Ishikawa (cell line): Measurements from ENCODE around the gene SDC4.

Experiments used
- CEBPB ChIP-seq: IDR thresholded peaks from 2 replicates; pipeline ENCODE4 v1.6.1; 2012
- CREB1 ChIP-seq: IDR thresholded peaks from 2 replicates; pipeline ENCODE4 v1.6.1; 2012; ENCODE audit warnings: low read depth
- EGR1 ChIP-seq: IDR thresholded peaks from 2 replicates; pipeline ENCODE4 v1.6.1; 2012
- EP300 ChIP-seq: IDR thresholded peaks from 2 replicates; pipeline ENCODE4 v1.6.1; 2012; ENCODE audit warnings: borderline replicate concordance
- FOXM1 ChIP-seq: IDR thresholded peaks from 2 replicates; pipeline ENCODE4 v1.6.1; 2012; ENCODE audit warnings: low read depth, borderline replicate concordance
- MAX ChIP-seq: IDR thresholded peaks from 2 replicates; pipeline ENCODE4 v1.6.1; 2012
- NFIC ChIP-seq: IDR thresholded peaks from 2 replicates; pipeline ENCODE4 v1.6.1; 2012
- RAD21 ChIP-seq: IDR thresholded peaks from 2 replicates; pipeline ENCODE4 v1.6.1; 2012; ENCODE audit warnings: low read depth
- TAF1 ChIP-seq: IDR thresholded peaks from 2 replicates; pipeline ENCODE4 v1.6.1; 2012; ENCODE audit warnings: low read depth, mild to moderate bottlenecking
- TCF12 ChIP-seq: IDR thresholded peaks from 2 replicates; pipeline ENCODE4 v1.6.1; 2012; ENCODE audit warnings: low read depth
- TEAD4 ChIP-seq: IDR thresholded peaks from 2 replicates; pipeline ENCODE4 v1.6.1; 2012
- USF1 ChIP-seq: IDR thresholded peaks from 2 replicates; pipeline ENCODE4 v1.6.1; 2012
- YY1 ChIP-seq: IDR thresholded peaks from 2 replicates; pipeline ENCODE4 v1.6.1; 2012; ENCODE audit warnings: low read depth
- ZBTB7A ChIP-seq: IDR thresholded peaks from 2 replicates; pipeline ENCODE4 v1.6.1; 2012; ENCODE audit warnings: low read depth
- TF ChIP-seq, protein P1 (sequence below): IDR thresholded peaks from 2 replicates; pipeline ENCODE4 v1.6.1; 2012; ENCODE audit warnings: low read depth, mild to moderate bottlenecking

The SDC4 gene

GRCh38 chr20:45345104-45345936 lies 2.9 kb downstream of the SDC4 start:
- no peak for TF ChIP-seq RAD21
- peak; percentile 85; the same call in 1 of the 2 replicates for TF ChIP-seq EP300
- TF ChIP-seq CREB1 = no peak
- TF ChIP-seq USF1 = no peak
- TF ChIP-seq CEBPB = no peak
- TF ChIP-seq TAF1 = no peak
- peak; percentile 40 for TF ChIP-seq MAX
- peak; percentile 91 for TF ChIP-seq TEAD4
- TF ChIP-seq FOXM1 = peak; percentile 43; the same call in 1 of the 2 replicates
- TF ChIP-seq YY1 = peak; percentile 73
- TF ChIP-seq TCF12 = peak; percentile 89
- TF ChIP-seq NFIC = peak; percentile 93
- TF ChIP-seq, protein P1, sequence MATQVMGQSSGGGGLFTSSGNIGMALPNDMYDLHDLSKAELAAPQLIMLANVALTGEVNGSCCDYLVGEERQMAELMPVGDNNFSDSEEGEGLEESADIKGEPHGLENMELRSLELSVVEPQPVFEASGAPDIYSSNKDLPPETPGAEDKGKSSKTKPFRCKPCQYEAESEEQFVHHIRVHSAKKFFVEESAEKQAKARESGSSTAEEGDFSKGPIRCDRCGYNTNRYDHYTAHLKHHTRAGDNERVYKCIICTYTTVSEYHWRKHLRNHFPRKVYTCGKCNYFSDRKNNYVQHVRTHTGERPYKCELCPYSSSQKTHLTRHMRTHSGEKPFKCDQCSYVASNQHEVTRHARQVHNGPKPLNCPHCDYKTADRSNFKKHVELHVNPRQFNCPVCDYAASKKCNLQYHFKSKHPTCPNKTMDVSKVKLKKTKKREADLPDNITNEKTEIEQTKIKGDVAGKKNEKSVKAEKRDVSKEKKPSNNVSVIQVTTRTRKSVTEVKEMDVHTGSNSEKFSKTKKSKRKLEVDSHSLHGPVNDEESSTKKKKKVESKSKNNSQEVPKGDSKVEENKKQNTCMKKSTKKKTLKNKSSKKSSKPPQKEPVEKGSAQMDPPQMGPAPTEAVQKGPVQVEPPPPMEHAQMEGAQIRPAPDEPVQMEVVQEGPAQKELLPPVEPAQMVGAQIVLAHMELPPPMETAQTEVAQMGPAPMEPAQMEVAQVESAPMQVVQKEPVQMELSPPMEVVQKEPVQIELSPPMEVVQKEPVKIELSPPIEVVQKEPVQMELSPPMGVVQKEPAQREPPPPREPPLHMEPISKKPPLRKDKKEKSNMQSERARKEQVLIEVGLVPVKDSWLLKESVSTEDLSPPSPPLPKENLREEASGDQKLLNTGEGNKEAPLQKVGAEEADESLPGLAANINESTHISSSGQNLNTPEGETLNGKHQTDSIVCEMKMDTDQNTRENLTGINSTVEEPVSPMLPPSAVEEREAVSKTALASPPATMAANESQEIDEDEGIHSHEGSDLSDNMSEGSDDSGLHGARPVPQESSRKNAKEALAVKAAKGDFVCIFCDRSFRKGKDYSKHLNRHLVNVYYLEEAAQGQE = no peak
- TF ChIP-seq EGR1 = peak; percentile 36
- peak; percentile 62 for TF ChIP-seq ZBTB7A

DNA sequence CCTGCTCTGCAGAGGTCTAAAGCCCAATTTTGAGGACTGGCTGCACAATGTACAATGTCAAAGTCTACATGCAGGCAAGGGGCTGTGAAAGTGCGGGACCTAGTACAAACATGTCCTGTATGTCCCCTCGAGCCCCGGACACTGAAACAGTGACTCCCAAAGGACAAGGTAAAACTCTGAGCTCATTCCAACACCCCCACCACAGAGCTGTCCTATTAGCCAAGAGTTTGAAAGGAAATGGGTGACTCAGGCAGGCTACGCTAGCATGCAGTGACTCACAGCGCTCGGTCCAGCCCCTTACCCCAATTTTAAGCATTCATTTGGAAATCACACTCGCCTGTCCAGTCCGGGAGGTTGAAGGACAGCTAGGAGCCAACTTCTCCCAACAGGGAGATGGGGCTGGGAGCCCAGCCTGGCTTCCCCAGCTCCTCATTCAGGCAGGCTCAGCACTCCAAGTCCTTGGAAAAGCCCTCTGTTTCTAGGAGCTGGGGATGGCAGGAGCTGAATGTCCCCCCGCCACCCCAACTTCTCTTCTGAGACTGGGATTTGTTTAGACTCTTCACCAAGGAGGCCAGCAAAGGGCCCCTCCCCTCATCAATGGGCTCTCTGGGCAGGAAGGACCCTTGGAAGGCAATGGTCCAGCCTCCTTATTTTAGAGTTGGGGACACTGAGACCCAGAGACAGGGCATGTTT lies 3.9 kb downstream of the SDC4 start:
- TF ChIP-seq CEBPB = peak; percentile 60
- peak; percentile 46; the same call in 1 of the 2 replicates for TF ChIP-seq EP300
- TF ChIP-seq TCF12 = peak; percentile 56; the same call in 1 of the 2 replicates
- TF ChIP-seq NFIC = peak; percentile 39
- TF ChIP-seq MAX = no peak
- peak; percentile 47 for TF ChIP-seq TEAD4
- peak; percentile 84 for TF ChIP-seq ZBTB7A
- no peak for TF ChIP-seq YY1

DNA sequence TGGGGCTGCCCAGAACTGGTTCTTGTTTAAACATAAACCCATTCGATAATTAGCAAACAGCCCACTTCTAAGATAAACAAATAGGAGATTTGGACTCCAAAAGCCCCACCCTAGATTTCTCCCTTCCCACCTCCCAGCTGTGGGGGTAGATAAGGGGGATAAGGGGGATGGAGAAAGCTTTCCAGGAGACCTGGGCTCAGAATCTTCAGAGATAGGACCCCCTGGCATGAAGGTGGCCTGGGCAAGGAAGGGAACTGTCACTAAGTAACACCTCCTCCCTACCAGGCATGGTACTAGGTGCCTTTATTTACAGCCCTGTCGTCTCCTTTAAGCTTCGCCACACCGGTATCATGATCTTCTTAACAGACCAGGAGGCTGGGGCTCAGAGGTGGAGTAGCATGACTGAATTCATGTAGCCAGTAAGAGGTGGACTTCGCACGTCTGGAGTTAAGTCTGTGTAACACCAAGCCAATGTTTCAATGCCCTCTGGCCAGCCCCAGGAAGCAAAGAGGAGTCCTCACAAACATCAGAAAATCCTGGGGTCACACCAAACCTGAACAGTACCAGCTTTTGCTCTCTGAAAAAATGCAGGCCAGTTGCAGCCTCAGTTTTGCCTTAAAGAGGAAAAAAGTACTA lies 4.6 kb downstream of the SDC4 start:
- TF ChIP-seq MAX (0 out of 2 replicates have a peak, but pooled peaks have one; percentile 2), ZBTB7A (peak; percentile 43; the same call in 1 of the 2 replicates), FOXM1 (peak; percentile 50; the same call in 1 of the 2 replicates), USF1 (no peak), TCF12 (no peak)

GRCh38 chr20:45342855-45343531 lies 5.2 kb downstream of the SDC4 start:
- TF ChIP-seq CEBPB = no peak
- TF ChIP-seq CREB1 = no peak
- no peak for TF ChIP-seq TAF1
- TF ChIP-seq TCF12 = no peak
- no peak for TF ChIP-seq RAD21
- TF ChIP-seq NFIC = no peak
- TF ChIP-seq MAX = no peak

DNA sequence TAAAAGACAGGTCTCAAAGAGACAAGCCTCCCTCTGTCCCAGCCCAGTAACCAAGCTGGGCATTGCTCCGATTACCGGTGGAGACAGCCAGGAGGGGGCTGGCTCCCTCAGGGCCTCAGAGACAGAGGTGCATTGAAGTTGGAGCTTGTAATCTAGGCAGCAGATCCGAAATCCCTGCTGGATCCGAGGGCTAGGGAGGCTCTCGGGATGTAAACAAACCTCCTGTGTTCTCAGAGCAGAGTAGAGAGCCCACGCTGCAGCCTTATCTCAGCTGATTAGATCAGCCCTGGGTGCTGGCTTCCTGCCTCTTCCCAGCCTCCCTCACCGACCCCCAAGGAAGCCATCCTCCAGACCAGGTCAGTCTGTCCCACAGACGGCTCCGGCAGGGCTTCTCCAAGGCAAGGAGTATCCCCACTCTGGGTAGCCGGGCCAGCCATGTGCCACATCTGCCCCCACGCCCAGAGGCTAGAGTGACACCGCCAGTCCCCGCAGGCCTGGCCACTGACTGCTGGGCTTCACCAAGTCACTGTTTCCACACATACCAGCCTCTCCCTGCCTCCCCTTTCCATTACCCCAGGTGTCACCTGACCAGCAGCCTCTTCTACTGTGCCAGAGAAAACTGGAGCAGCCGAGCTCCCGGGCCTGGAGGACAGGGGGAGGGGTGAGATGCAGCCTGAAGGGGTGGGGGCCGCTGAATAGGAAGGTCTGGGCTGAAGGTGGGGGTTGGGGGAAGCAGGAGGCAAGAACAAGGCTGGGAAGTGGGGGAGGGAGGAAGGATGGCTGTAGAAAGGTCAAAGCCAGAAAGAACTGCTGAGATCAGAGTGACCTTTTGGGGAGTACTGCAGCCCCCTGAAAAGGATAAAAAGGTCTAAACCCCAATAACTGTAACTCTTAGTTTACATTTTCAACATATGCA lies 6.0 kb downstream of the SDC4 start:
- TF ChIP-seq TAF1 (no peak), USF1 (peak; percentile 87), ZBTB7A (peak; percentile 22; the same call in 1 of the 2 replicates), TCF12 (peak; percentile 52; the same call in 1 of the 2 replicates), NFIC (no peak), EGR1 (no peak), TEAD4 (peak; percentile 81), YY1 (no peak), FOXM1 (peak; percentile 32; the same call in 1 of the 2 replicates), CEBPB (no peak), RAD21 (0 out of 2 replicates have a peak, but pooled peaks have one; percentile 2), EP300 (peak; percentile 55; the same call in 1 of the 2 replicates), MAX (peak; percentile 76), CREB1 (no peak)
- TF ChIP-seq, protein P1 = no peak
